MM.1S (cell line): ENCODE results near the gene NIM1K.

Source experiments
- DNase-seq: peaks from one replicate; pipeline ENCODE4 v3.0.0-alpha.2; 2015
- H2AFZ ChIP-seq: fragments of 300-600 bp; sonication (generic); 2 replicates; pipeline ENCODE4 v1.6.0; 2016; ENCODE audit warnings: antibody characterized with exemption, low read length
- H3F3A ChIP-seq: fragments of 300-600 bp; sonication (generic); 2 replicates; pipeline ENCODE4 v1.6.1; 2016; ENCODE audit warnings: mild to moderate bottlenecking, antibody characterized with exemption, low read length, moderate library complexity, mixed read lengths; ENCODE audit not compliant: insufficient read depth
- H3K27ac ChIP-seq: fragments of 300-600 bp; sonication (generic); 2 replicates; pipeline ENCODE4 v1.5.1; 2016; ENCODE audit warnings: mild to moderate bottlenecking, low read length
- H3K27me3 ChIP-seq: fragments of 300-600 bp; sonication (generic); replicated peaks from 2 replicates; pipeline ENCODE4 v1.6.0; 2016; ENCODE audit warnings: low read length; ENCODE audit not compliant: insufficient read depth
- H3K36me3 ChIP-seq: fragments of 300-600 bp; sonication (generic); replicated peaks from 2 replicates; pipeline ENCODE4 v1.6.1; 2016; ENCODE audit warnings: mild to moderate bottlenecking, low read length, mixed read lengths; ENCODE audit not compliant: insufficient read depth
- H3K4me1 ChIP-seq: fragments of 300-600 bp; sonication (generic); 2 replicates; pipeline ENCODE4 v1.6.1; 2016; ENCODE audit warnings: low read length, mixed read lengths
- H3K4me2 ChIP-seq: fragments of 300-600 bp; sonication (generic); 2 replicates; pipeline ENCODE4 v1.6.0; 2016; ENCODE audit warnings: low read depth, low read length
- H3K4me3 ChIP-seq: fragments of 300-600 bp; sonication (generic); 2 replicates; pipeline ENCODE4 v1.5.1; 2016; ENCODE audit warnings: low read length, mixed read lengths
- H3K79me2 ChIP-seq: fragments of 300-600 bp; sonication (generic); 2 replicates; pipeline ENCODE4 v1.6.1; 2016; ENCODE audit warnings: mixed run types, low read length, mixed read lengths
- H3K9ac ChIP-seq: fragments of 300-600 bp; sonication (generic); 2 replicates; pipeline ENCODE4 v1.6.1; 2016; ENCODE audit warnings: low read length, mixed read lengths
- H3K9me2 ChIP-seq: fragments of 300-600 bp; sonication (generic); replicated peaks from 2 replicates; pipeline ENCODE4 v1.6.1; 2016; ENCODE audit warnings: mild to moderate bottlenecking, low read length, mixed read lengths; ENCODE audit not compliant: insufficient read depth
- H3K9me3 ChIP-seq: fragments of 300-600 bp; sonication (generic); replicated peaks from 2 replicates; pipeline ENCODE4 v1.6.1; 2016; ENCODE audit warnings: mild to moderate bottlenecking, low read length, mixed read lengths; ENCODE audit not compliant: insufficient read depth
- H4K20me1 ChIP-seq: fragments of 300-600 bp; sonication (generic); 2 replicates; pipeline ENCODE4 v1.6.1; 2016; ENCODE audit warnings: mild to moderate bottlenecking, low read length, moderate library complexity, mixed read lengths; ENCODE audit not compliant: insufficient read depth
- CTCF ChIP-seq: fragments of 300-600 bp; sonication (generic); IDR thresholded peaks from 2 replicates; pipeline ENCODE4 v1.5.1; 2016; ENCODE audit warnings: antibody characterized with exemption, low read length, mixed read lengths
- EZH2 ChIP-seq: fragments of 300-600 bp; sonication (generic); optimal IDR thresholded peaks from 2 replicates; pipeline ENCODE3; 2017; ENCODE audit warnings: low read depth, mild to moderate bottlenecking, antibody characterized with exemption, low read length, mixed read lengths
- EZH2phosphoT487 ChIP-seq: fragments of 300-600 bp; sonication (generic); IDR thresholded peaks from 2 replicates; pipeline ENCODE4 v1.6.1; 2018; ENCODE audit warnings: antibody characterized with exemption, low read length

NIM1K gene

GRCh38 chr5:43219120-43219519 lies 27.1 kb downstream of the NIM1K start:
- H3K9ac ChIP-seq = no peak overlapping the region
- H3K9me2 ChIP-seq = no peaks in the 10 kb centered on the region
- no peak for DNase-seq
- H3K79me2 ChIP-seq = no peaks in the 10 kb centered on the region
- H3K27ac ChIP-seq = no peak overlapping the region
- H4K20me1 ChIP-seq = no peaks in the 10 kb centered on the region
- H3K9me3 ChIP-seq = no peaks in the 10 kb centered on the region
- H3K4me2 ChIP-seq = no peak overlapping the region
- no peak overlapping the region for H2AFZ ChIP-seq
- H3K27me3 ChIP-seq = no peaks in the 10 kb centered on the region
- H3F3A ChIP-seq = no peaks in the 10 kb centered on the region
- no peak overlapping the region for H3K4me3 ChIP-seq
- TF ChIP-seq CTCF = no peak
- no peak for TF ChIP-seq EZH2phosphoT487
- no peak for TF ChIP-seq EZH2
- H3K4me1 ChIP-seq = no peaks in the 10 kb centered on the region
- no peaks in the 10 kb centered on the region for H3K36me3 ChIP-seq

GRCh38 chr5:43221502-43221901 lies 29.5 kb downstream of the NIM1K start:
- H3K4me2 ChIP-seq = no peak overlapping the region
- no peaks in the 10 kb centered on the region for H4K20me1 ChIP-seq
- H3K27me3 ChIP-seq = no peaks in the 10 kb centered on the region
- no peak overlapping the region for H2AFZ ChIP-seq
- H3K9me2 ChIP-seq = no peaks in the 10 kb centered on the region
- no peaks in the 10 kb centered on the region for H3K9me3 ChIP-seq
- no peaks in the 10 kb centered on the region for H3K36me3 ChIP-seq
- H3K79me2 ChIP-seq = no peaks in the 10 kb centered on the region
- H3K4me1 ChIP-seq = no peaks in the 10 kb centered on the region
- no peak for TF ChIP-seq EZH2
- no peak for TF ChIP-seq EZH2phosphoT487
- no peak for TF ChIP-seq CTCF
- no peak overlapping the region for H3K4me3 ChIP-seq
- no peak for DNase-seq
- H3K9ac ChIP-seq = no peak overlapping the region
- H3K27ac ChIP-seq = no peak overlapping the region
- H3F3A ChIP-seq = no peaks in the 10 kb centered on the region

- Histone ChIP-seq H3K4me1 (no peaks in the 10 kb centered on the region), H3K4me3 (no peak overlapping the region), H3K27me3 (no peaks in the 10 kb centered on the region), H3K9me3 (no peaks in the 10 kb centered on the region), H3K79me2 (no peaks in the 10 kb centered on the region), H4K20me1 (no peaks in the 10 kb centered on the region), H3K27ac (no peak overlapping the region), H3K9me2 (no peaks in the 10 kb centered on the region), H3F3A (no peaks in the 10 kb centered on the region), H2AFZ (no peak overlapping the region), H3K9ac (no peak overlapping the region), H3K4me2 (no peak overlapping the region), H3K36me3 (no peaks in the 10 kb centered on the region)
- no peak for TF ChIP-seq CTCF
- TF ChIP-seq EZH2phosphoT487 = no peak
- no peak for TF ChIP-seq EZH2
- DNase-seq = no peak
These were observed 33.7 kb downstream of the NIM1K start for GRCh38 chr5:43225649-43226245.
